Smooth muscle cell (in vitro differentiated cells): ENCODE data around the gene FOXO3. TPM values are rescaled to one million over a fixed set of nuclear protein-coding genes. Genes with fewer than 3 reads are reported as not detected.

Experiments
- DNase-seq: peaks from one replicate; lab custom pipeline; 2025; ENCODE audit not compliant: unreplicated experiment; lab: John Stamatoyannopoulos, UW
- H2AFZ ChIP-seq: fragments of 200-600 bp; sonication (generic); 2 replicates; pipeline ENCODE4 v1.6.0; 2016; ENCODE audit warnings: antibody characterized with exemption, low read depth, mild to moderate bottlenecking
- H3F3A ChIP-seq: fragments of 200-600 bp; sonication (generic); 2 replicates; pipeline ENCODE4 v1.6.0; 2017; ENCODE audit warnings: antibody characterized with exemption, low read depth
- H3K27ac ChIP-seq: fragments of 200-600 bp; sonication (generic); 2 replicates; pipeline ENCODE4 v1.5.1; 2016; ENCODE audit warnings: low read depth, mild to moderate bottlenecking
- H3K27me3 ChIP-seq: fragments of 200-600 bp; sonication (generic); 2 replicates; pipeline ENCODE4 v1.6.1; 2016; ENCODE audit warnings: low read depth, mild to moderate bottlenecking
- H3K36me3 ChIP-seq: fragments of 200-600 bp; sonication (generic); 2 replicates; pipeline ENCODE4 v1.5.1; 2016; ENCODE audit warnings: low read depth
- H3K4me1 ChIP-seq: fragments of 200-600 bp; sonication (generic); 2 replicates; pipeline ENCODE4 v1.5.1; 2016; ENCODE audit warnings: low read depth
- H3K4me2 ChIP-seq: fragments of 200-600 bp; sonication (generic); 2 replicates; pipeline ENCODE4 v1.6.0; 2016; ENCODE audit warnings: mild to moderate bottlenecking
- H3K4me3 ChIP-seq: fragments of 200-600 bp; sonication (generic); 2 replicates; pipeline ENCODE4 v1.5.1; 2016; ENCODE audit warnings: mild to moderate bottlenecking
- H3K79me2 ChIP-seq: fragments of 200-600 bp; sonication (generic); 2 replicates; pipeline ENCODE4 v1.6.0; 2016; ENCODE audit warnings: low read depth, mild to moderate bottlenecking
- H3K9ac ChIP-seq: fragments of 200-600 bp; sonication (generic); 2 replicates; pipeline ENCODE4 v1.6.0; 2016; ENCODE audit warnings: low read depth
- H3K9me3 ChIP-seq: fragments of 200-600 bp; sonication (generic); replicated peaks from 2 replicates; pipeline ENCODE4 v1.5.1; 2016; ENCODE audit warnings: low read depth
- H4K20me1 ChIP-seq: fragments of 200-600 bp; sonication (generic); 2 replicates; pipeline ENCODE4 v1.6.0; 2016; ENCODE audit warnings: low read depth
- WGBS: methylation state at CpG from one replicate; pipeline ENCODE4 v1.1.7; 2016; ENCODE audit warnings: low lambda C conversion rate; 5-methylcytosine and 5-hydroxymethylcytosine counted together
- polyA plus RNA-seq: library from polyadenylated mRNA; unstranded; fragments of >200 nt; fragmentation: Nextera tagmentation; extraction: Ambion mirVana; gene quantifications from 2 replicates; pipeline ENCODE4 v1.2.1, GENCODE V29; 2016
- total RNA-seq: library from RNA; depleted of rRNA; stranded (reverse); fragments of >200 nt; gene quantifications from 2 replicates; pipeline ENCODE4 v1.2.3, GENCODE V29; 2014
- TF ChIP-seq, protein P1 (sequence below): fragments of 200-600 bp; sonication (generic); IDR thresholded peaks from 2 replicates; pipeline ENCODE4 v1.5.1; 2017; ENCODE audit warnings: borderline replicate concordance, mild to moderate bottlenecking, antibody characterized with exemption; ENCODE audit not compliant: insufficient read depth, poor library complexity, severe bottlenecking

The FOXO3 gene
- total and polyA plus RNA-seq, 2 experiments from 2014 or later: 35.9 to 40.3 TPM

DNA sequence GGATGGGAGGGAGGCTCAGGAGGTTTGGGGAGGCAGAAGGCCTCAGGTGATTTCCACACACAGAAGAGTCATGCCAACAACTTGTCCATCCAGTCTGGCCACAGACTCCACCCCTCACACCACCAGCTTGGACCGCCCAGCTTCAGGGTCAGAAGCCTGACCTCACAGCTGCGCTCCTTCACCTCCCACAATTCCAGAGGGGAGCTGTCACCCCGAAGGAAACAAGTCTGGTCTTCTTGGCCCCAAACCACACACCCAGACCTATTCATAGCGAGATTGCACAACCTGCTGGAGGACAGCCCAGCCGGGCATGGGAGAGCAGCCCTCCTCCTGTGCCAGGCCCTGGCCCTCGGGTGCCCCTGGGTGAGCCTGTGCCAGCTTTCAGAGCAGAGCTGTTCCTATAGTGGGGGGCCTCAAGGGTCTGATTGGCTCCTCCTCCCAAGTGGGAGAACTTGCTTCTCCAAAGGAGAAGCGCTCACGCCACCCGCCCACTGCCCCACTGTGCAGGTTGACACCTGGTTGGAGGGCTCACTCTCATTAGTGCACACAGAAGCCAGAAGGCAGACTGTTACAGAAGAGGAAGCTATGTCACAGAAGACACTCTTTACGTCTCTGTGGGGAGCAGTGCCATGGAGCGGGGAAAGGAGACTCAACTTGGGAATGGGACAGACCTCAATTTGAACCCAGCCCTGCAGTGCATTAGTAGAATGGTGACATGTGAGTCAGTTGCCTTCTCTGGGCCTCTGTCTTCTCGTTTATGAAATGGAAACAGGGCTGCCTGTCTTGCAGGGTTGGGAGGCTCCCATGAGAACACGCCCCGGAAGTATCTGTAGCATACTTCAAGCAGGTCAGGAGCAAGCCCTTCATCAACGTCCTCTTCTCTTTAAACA, 128.8 kb downstream of the FOXO3 start:
- DNase-seq: no peak
- peaks cover 4% of the 10 kb centered on the region for H3K79me2 ChIP-seq
- H3K9ac ChIP-seq: no peak overlapping the region
- no peaks in the 10 kb centered on the region for H3K27me3 ChIP-seq
- no peak overlapping the region for H3K4me2 ChIP-seq
- H3F3A ChIP-seq: peaks cover 4% of the 10 kb centered on the region
- no peaks in the 10 kb centered on the region for H4K20me1 ChIP-seq
- H2AFZ ChIP-seq: no peak overlapping the region
- H3K9me3 ChIP-seq: no peaks in the 10 kb centered on the region
- no peaks in the 10 kb centered on the region for H3K4me1 ChIP-seq
- H3K36me3 ChIP-seq: no peaks in the 10 kb centered on the region
- no peak overlapping the region for H3K27ac ChIP-seq
- TF ChIP-seq, protein P1, sequence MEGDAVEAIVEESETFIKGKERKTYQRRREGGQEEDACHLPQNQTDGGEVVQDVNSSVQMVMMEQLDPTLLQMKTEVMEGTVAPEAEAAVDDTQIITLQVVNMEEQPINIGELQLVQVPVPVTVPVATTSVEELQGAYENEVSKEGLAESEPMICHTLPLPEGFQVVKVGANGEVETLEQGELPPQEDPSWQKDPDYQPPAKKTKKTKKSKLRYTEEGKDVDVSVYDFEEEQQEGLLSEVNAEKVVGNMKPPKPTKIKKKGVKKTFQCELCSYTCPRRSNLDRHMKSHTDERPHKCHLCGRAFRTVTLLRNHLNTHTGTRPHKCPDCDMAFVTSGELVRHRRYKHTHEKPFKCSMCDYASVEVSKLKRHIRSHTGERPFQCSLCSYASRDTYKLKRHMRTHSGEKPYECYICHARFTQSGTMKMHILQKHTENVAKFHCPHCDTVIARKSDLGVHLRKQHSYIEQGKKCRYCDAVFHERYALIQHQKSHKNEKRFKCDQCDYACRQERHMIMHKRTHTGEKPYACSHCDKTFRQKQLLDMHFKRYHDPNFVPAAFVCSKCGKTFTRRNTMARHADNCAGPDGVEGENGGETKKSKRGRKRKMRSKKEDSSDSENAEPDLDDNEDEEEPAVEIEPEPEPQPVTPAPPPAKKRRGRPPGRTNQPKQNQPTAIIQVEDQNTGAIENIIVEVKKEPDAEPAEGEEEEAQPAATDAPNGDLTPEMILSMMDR: no peak
- H3K4me3 ChIP-seq: no peak overlapping the region
- 82% methylated on average over 15 of the region's 15 CpGs for WGBS

DNA sequence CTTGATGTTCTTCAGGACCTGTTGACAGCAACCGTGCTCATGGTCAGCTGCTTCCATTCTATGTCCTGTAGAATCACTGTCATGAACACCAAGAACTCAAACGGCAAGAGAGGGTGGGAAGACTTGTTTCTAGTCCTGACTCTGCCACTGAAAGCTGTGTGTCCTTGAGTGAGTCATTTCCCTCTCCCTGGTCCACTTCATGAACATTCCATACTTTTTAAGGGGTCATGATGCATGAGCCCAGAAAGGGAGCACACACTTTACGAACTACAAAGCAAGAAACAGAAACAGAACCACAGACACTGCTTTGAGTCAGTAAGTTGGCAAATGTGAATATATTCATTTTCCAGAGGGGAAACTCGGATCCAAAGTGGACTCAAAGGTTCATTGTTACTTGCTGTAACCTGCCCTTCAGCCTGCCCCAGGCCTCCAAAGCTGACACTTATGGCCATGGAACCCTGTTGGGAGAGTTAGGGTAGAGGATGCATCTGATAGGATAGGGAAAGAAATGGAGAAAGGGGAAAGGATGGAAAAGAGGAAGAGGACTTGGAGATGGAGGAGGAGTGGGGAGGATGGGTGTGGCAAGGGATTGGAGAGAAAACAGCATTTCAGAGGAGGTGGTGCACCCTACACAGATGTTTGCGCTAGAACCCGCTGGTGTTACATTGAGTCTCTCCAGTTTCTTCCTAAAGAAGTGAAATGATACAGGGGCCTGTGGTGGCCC, 129.8 kb downstream of the FOXO3 start:
- H3K4me1 ChIP-seq: no peaks in the 10 kb centered on the region
- WGBS: 88% methylated on average over 6 of the region's 6 CpGs
- TF ChIP-seq, protein P1: no peak

DNA sequence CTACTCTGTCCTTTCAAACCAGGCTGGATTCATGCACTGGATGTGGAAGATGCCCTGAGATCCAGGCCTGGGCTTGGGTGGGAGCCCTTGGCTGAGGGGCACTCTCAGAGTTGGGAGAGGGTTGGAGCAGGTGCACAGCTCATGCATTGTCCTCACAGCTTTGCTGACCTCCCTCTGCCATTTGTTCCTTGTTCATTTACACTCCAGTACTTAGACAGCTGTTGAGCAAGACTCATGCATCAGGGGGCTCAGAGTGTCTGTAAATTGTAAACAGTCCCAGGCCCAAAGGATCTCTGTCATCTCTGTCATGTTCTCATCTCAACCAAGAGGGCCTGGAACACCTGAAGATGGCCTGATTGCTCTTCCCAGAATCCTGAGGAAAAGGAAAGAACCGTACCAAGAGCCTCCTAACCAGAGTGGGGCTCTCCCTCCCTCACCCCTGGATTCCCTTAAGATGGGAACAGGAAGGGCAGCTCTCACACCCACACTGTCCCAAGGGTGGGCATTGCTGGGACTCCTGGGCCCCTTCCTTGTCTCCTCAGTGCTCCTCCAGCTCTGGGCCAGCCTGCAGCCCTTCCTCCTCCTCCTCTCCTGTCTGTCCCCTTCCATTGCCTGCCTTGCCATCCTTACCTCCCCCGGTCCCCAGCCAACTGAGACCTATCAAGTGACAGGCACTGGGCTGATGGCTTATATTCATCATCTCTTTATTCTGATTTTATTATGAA, 132.9 kb downstream of the FOXO3 start:
- H3F3A ChIP-seq: no peaks in the 10 kb centered on the region
- no peak overlapping the region for H3K9ac ChIP-seq
- no peak overlapping the region for H3K27ac ChIP-seq
- no peak for DNase-seq
- no peaks in the 10 kb centered on the region for H3K27me3 ChIP-seq
- H3K9me3 ChIP-seq: no peaks in the 10 kb centered on the region
- H3K4me2 ChIP-seq: no peak overlapping the region
- TF ChIP-seq, protein P1: no peak
- 98% methylated on average over 2 of the region's 2 CpGs for WGBS
- no peak overlapping the region for H3K4me3 ChIP-seq
- H2AFZ ChIP-seq: no peak overlapping the region
- H3K36me3 ChIP-seq: no peaks in the 10 kb centered on the region
- no peaks in the 10 kb centered on the region for H3K4me1 ChIP-seq
- no peaks in the 10 kb centered on the region for H4K20me1 ChIP-seq
- H3K79me2 ChIP-seq: no peaks in the 10 kb centered on the region

More for the DNA sequence above, 129.8 kb downstream of the FOXO3 start:
- no peak overlapping the region for H3K9ac ChIP-seq
- no peak for DNase-seq
- H3K27ac ChIP-seq: no peak overlapping the region
- peaks cover 2% of the 10 kb centered on the region for H3K79me2 ChIP-seq
- no peaks in the 10 kb centered on the region for H3K9me3 ChIP-seq
- no peak overlapping the region for H3K4me3 ChIP-seq
- H3K36me3 ChIP-seq: no peaks in the 10 kb centered on the region
- no peak overlapping the region for H3K4me2 ChIP-seq
- no peaks in the 10 kb centered on the region for H4K20me1 ChIP-seq
- no peaks in the 10 kb centered on the region for H3K27me3 ChIP-seq
- H2AFZ ChIP-seq: no peak overlapping the region
- peaks cover under 1% of the 10 kb centered on the region for H3F3A ChIP-seq
